Stimulated activated CD4-positive, alpha-beta T cell treated with anti-CD3 and anti-CD28 coated beads, Interleukin-1b, Interleukin-23, amount 100 ng/mL, for 24 hours (primary cell): ENCODE data around the gene MATN1.

ENCODE experiments used
- DNase-seq, 4 experiments: peaks; one replicate each; pipeline ENCODE4 v3.0.0-alpha.2; 2020; ENCODE audit warnings: low read depth in 4 of 4, low spot score in 1 of 4

Gene MATN1

DNA sequence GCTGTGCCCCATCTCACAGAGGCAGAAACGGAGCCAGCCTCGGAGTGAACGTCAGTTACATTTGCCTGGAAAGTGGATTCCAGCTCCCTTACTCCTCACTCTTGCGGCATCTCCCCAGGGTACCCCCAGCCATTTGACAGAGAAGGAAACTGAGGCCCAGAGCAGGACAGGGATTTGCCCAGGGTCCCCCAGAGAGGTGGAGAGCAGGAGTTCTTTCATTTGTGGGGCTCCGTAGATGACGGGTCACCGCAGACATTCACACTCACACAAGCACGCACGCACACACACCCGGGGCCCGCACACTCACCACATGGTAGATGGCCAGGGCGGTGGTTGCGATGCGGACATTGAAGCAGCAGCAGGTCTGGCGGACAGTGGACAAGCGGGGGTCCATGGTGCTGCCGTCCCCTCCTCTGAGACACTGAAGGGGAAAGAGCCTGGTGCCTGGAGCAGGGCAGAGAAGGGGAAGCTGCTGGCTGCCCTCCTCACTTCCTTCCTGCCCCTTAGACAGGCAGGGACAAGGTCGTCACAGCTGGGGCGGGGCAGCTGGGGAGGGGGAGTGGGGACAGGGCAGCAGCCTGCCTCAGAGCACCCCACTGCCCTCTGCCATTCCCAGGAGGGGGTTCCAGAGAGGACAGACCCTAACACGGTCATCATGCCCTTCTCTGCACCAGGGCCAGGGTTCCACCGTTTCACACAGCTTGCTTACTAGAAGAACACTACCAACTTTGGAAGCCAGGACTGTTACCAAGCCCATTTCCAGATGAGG is 34.2 kb upstream of the MATN1 start, which contains the start of gene LAPTM5:
LAPTM5 (minus strand) TSS at position 423 of the 769 bp plus-strand sequence; CDS start at position 394, 29 bp downstream.
- peak in 1 of 4 experiments; percentile 45 for DNase-seq

DNA sequence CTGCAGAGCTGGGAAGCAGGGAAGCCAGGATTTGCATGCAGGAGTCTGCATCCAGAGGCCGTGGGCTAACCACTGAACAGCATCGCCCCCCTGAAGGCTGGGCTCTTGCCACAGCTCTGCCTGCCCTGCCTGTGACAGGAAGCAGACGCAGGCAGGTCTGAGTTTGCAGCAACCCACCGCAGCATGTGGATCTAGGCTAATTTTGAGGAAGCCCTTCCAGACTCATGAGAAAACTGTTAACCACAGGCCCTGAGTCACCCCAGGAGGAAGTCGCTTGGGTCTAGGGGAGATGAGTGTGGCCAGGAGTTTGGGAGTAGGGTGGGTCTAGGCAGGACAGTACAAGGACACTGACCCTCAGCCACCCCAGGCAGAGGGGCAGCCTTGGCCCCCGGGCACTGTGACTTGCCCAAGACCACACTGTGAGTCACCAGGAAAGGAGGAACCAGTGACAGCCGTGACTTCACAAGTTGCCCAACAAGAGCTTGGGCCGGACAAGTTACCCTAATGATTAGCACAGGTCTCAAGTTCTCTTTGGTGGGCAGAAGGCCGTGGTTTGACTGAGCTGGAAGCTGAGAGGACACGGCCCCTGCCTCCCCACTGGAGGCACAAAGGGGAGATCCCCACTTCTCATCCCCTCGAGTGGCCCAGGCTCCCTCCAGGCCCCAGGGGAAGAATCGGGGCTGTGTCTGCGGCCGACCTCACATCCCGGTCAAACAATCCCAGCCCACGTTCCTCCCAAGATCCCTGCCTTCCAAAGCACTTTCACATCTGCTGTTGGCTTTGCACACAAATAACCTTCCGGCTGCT is 33.4 kb upstream of the MATN1 start:
- peak in 2 of 4 experiments; percentile 55 to 68 for DNase-seq

- no peak for DNase-seq
Observed at GRCh38 chr1:30756206-30756544, 32.8 kb upstream of the MATN1 start.

GRCh38 chr1:30755746-30756145 is 32.4 kb upstream of the MATN1 start:
- DNase-seq, result no peak

DNA sequence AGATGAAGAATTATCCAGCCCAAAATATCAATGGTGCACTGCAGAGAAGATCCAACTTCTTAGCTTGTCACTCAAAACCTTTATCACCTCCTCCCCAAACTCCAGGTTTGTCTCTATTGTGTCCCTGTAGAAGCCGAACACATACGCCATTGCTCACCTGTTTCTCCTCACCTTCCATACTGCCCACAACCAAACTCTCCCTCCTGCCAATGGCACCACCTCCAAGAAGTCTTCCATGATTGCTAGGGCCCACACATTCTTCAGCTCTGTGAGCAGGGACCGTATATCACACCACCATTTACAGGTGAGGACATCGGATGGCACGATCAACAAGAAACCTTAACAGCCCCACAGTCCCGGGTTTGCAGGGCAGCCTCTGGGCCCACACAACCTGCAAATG is 31.9 kb upstream of the MATN1 start:
- DNase-seq, result no peak

DNA sequence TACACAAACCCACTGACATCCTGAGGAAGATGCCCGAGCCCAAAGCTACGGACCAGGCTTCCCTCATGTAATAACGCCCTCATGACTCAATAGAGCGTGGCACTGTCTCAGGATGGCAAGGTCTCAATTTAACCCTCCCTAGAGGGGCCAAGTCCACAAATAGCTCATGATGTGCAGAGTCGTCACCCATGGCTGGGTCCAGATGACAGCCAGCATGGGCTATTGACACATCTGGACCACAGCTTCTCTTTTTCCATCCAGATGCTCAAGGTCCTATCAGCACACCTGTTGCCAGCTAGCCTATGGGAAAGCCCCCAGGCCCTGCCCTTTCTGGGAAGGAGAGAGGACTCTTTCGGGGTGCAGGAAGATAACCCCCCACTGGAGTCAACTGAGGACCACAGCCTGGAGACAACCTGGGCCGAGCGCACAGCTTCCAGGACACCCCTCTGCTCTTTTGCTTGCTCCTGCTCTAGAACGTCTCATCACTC is 31.3 kb upstream of the MATN1 start:
- DNase-seq, result no peak

DNA sequence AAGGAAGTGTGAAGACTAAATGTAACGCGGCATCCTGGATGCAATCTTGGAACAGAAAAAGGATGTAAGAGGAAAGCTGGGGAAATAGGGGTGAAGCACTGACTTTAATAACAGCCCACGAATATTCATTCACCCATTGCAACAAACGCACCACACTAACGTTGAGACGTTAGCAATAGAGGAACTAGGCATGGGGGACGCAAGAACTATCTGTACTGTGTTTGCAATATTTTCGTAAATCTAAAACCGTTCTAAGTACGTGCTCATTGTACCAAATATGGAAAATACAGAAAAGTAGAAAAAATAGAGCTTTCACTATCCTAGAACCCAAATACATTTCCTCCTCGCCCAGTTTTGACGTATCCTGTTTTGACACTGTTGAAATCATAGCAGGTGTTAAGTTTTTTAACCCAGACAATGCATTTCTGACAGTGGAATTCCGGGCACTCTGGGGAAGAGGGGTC is 30.3 kb upstream of the MATN1 start:
- DNase-seq, result no peak

DNA sequence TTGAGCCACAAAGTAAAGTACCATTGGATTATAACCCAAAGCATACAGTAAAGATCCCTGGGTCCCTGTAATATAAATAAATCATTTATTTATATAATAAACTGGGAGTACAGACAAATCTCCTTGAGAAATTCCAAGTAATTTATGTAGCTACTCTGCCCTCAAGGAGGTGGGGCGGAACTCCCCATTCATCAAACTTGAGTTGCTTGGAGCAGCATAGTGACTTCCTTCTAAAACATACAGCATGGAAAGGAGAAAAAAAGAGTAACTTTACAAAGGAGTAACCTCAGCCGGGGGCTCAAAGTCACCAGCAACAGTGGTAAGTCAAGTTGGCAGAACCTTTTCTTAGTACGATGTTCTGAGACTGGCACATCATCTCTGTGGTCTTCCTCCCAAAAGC is 29.7 kb upstream of the MATN1 start:
- DNase-seq, result no peak

DNA sequence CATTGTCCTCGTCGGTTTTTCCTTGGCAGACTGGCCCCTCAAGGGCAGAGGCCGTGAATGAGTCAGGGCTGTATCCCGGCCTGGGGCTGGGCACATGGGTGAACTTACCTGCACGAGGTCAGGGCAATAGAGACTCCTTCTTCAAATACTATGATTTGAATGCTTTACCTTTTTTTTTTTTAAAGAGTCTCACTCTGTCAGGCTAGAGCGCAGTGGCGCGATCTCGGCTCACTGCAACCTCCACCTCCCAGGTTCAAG is 29.2 kb upstream of the MATN1 start:
- no peak for DNase-seq

DNA sequence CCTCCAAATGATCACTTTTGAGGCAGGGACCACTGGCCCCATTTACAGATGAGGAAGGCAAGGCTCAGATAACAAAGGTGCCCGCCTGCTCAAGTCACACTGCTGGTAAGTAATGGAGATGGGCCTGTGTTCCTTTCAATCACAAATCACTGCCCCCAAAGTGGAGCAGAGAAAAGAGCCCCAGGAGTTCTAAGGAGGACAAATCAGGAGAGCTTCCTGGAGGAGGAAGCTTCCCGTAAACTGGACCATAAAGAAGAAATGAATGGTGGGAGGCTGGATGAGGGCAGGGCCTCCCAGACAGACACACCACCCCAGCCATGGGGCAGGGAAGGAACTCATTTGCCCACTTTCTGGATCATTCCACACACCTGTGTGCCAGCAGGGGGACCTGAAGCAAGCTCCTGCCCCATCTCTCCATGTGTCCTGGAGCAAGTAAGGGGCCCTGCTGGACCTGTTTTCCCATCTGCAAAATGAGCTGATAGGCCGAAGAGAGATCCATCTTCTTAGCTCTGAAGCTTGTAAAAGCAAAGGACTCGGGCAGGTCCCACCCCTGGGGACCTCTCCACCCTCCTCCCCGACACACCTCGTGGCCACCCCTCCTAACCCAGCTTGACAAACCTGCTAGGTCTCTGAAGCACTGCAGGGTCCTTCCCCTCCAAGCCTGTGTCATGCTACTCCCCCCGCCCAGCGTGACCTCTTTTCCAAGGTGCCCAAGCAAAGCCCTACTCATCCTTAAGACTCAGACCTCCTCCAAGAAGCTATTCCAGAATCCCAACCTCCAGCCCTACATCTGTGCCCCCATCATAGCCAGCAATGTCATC is 28.7 kb upstream of the MATN1 start:
- DNase-seq, result no peak

DNA sequence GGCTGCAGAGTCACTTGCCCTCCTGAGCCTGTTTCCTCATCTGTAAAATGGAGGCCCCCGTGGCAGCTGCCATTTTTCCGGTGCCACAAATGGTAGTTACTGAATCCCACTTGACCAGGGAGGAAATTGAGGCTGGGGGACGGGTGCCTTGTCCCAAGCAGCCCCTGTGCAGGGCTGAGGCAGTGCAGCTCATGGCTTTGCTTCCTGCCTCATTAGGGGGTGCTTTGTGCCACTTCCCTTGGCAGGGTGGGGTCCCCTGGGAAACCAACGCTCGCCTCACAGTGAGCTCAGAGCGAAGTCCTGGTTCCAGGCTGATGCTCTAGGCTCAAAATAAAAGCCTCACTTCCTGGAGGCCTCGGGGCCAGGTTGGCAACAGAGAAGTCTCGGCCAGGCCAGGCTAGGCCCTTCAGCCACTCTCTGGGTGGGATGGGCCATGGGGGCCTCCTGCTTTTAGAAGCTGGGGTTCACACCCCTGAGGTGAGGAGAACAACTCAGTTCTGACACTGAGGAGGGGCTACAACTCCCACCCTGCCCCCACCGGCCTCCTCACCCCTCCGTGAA is 27.4 kb upstream of the MATN1 start:
- DNase-seq, result no peak

DNA sequence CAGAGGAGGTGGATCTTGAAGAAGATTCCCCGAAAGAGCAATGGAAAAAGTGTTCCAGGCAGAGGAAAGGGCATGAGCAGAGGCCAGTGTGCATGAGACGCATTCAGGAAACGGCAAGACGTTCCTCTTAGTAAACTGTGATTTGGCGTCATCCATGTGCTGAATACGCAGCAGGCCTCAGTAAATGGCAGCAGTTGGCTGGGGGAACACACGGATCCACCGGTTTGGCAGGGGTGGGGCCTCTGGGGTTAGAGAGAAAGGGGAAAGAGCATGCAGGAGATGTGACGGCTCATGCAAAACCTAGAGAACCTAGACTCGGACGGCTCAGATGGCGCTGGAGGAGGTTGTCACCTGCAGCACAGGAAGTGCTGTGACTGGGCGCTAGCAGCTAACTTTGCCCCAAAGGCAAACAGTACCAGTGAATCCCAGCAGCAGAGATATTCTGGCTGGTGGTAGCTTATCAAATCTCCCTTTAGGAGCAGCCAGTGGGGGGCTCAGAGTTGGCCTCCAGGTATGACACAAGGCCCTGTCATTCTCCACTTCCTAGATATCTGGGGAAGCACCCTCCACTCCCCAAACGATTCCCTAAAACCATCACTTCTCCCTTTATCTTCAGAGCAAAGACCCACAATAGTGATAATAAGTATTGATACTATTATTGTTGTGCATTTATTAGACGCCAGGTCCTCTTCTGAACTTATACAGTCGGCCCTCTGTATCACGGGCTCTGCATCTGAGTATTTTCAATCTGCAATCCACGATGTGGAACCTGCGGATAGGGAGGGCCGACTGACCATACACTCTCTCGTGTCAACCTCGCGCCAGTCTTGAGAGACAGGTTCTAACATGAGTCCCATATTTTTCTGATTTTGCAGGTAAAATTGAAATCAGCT is 26.6 kb upstream of the MATN1 start:
- DNase-seq, result peak in 1 of 4 experiments; percentile 48

DNA sequence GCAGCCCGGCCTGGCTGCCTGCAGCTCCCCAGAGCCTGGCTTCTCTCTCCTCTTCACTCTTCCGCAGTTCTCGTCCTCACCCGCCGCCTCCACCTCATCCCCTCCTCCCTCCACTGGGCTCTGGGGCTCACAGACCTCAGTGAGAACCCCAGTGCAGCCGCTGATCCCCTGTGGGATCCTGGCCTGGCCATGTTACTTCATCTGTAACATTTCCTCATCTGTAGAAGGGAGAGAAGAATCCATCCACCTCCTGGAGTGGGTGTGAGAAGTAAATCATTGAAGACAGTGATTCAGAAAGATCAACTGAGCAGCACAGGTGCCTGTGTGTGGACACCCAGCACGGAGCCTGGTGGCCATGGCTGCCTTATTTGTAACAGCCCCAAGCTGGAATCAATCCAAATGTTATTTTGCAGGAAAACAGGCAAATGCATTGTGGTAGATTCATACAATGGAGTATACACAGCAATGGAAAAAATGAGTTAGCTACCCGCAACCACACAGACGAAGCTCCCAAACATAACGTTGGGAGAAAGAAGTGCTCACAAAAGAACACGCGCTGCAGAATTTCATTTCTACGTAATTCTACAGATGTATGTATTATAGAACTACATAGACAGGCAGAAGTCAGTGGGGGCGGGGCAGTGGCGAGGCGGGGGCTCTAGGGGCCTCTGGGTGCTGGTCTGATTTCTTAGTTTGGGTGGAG is 25.5 kb upstream of the MATN1 start:
- DNase-seq, result no peak

GRCh38 chr1:30748098-30748698 is 24.8 kb upstream of the MATN1 start:
- no peak for DNase-seq

- DNase-seq, result no peak
Observed at GRCh38 chr1:30747033-30748008, 23.9 kb upstream of the MATN1 start.

DNA sequence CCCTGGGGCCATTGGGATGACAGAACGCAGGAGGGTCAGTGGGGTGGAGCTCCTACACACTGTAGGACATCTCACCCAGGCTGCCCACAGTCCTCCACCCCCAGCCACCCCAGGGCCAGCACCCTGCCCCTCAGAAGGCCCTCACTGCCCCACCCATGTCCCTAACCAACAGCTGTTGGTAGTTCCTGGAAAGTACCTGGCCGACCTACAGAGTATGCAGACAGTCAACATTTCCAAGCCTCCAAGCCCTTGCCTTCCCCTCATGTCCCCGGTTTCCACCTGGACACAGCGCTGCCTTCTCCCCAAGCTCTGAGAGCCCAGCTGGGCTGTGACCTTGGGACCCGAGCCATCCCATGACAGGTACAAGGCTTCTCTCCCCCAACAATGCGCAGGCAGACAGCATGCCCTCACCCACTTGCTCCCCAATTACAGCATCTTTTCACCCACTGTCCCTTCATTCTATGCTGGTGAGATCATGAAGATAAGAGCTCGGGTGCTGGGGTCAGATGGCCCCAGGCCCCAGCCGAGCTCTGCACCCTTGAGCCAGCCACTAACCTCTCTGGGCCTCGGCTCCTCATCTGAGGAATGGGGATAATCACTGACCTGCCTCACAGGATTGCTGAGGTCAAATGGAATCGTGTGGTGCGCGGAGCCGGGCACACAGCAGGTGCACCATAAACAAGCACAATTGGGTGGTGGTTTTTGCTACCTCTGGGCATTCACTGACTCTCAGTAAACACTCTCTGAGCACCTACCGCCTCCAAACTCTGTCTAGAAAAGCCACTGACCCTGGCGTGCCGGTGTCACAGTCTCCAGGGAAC is 23.0 kb upstream of the MATN1 start:
- no peak for DNase-seq

DNA sequence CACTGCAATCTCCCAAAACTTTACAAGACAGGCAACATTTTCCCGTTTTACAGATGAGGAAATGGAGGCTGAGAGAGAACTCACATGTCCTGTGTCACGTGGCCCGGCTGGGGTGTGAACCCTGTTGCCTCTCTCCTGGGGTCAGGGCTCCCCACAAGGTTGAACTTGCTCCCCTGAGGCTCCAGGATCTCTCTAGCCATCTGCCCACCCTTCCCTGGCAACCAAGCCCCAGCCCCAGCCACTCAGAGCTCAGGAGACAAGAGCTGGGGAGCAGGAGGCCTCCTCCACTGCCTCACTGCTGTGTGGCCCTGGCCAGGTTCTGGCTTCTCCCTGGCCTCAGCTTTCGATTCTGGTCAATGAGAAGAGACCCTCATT is 22.4 kb upstream of the MATN1 start:
- DNase-seq, result no peak
